PFSK-1 (cell line): ENCODE results near the gene IL18R1.

Source experiments
- FOXP2 ChIP-seq: optimal IDR thresholded peaks from 2 replicates; pipeline ENCODE3; 2011; ENCODE audit warnings: borderline replicate concordance, control low read depth, inconsistent platforms; ENCODE audit not compliant: insufficient read depth; ENCODE audit errors: extremely low read length, extremely low read depth
- POLR2AphosphoS5 ChIP-seq: IDR thresholded peaks from 2 replicates; pipeline ENCODE4 v1.6.1; 2012; ENCODE audit warnings: low read depth, mild to moderate bottlenecking, control low read depth, low read length, moderate library complexity
- SIN3A ChIP-seq: IDR thresholded peaks from 2 replicates; pipeline ENCODE4 v1.6.1; 2012; ENCODE audit warnings: mild to moderate bottlenecking, low read length, moderate library complexity, borderline replicate concordance; ENCODE audit not compliant: insufficient read depth
- TAF1 ChIP-seq: IDR thresholded peaks from 2 replicates; pipeline ENCODE4 v1.6.1; 2012; ENCODE audit warnings: low read length, control low read depth, borderline replicate concordance; ENCODE audit not compliant: insufficient read depth
- TF ChIP-seq, protein P1 (sequence below), 2 experiments: IDR thresholded peaks; 2 replicates each; pipeline versions ENCODE4 v1.6.1 to v1.8.0; 2011 to 2012; ENCODE audit warnings: low read depth in 2 of 2, low read length in 2 of 2, control low read depth in 1 of 2, inconsistent platforms in 1 of 2, mild to moderate bottlenecking in 1 of 2, moderate library complexity in 1 of 2; ENCODE audit not compliant: insufficient read depth in 1 of 2

DNA sequence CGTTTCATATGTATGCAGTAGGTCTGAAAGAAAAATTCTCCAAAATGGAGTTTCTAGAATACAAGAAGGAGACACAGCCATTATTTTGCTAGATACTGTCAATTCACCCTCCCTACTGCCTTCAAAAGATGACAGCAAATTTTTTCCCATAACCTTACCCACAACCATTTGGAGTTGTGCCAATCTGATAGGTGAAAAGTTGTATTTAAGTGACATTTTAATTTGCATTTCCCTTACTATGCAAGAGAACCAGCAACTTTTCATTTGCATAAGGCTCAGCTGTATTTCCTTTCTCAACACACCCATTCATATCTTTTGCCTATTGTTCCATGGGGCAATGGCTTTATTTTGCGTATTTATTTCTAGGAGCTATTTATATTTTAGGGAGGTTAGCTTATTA, 36.0 kb downstream of the IL18R1 start:
- no peak for TF ChIP-seq POLR2AphosphoS5
- no peak for TF ChIP-seq TAF1
- TF ChIP-seq SIN3A: no peak
- TF ChIP-seq, protein P1, sequence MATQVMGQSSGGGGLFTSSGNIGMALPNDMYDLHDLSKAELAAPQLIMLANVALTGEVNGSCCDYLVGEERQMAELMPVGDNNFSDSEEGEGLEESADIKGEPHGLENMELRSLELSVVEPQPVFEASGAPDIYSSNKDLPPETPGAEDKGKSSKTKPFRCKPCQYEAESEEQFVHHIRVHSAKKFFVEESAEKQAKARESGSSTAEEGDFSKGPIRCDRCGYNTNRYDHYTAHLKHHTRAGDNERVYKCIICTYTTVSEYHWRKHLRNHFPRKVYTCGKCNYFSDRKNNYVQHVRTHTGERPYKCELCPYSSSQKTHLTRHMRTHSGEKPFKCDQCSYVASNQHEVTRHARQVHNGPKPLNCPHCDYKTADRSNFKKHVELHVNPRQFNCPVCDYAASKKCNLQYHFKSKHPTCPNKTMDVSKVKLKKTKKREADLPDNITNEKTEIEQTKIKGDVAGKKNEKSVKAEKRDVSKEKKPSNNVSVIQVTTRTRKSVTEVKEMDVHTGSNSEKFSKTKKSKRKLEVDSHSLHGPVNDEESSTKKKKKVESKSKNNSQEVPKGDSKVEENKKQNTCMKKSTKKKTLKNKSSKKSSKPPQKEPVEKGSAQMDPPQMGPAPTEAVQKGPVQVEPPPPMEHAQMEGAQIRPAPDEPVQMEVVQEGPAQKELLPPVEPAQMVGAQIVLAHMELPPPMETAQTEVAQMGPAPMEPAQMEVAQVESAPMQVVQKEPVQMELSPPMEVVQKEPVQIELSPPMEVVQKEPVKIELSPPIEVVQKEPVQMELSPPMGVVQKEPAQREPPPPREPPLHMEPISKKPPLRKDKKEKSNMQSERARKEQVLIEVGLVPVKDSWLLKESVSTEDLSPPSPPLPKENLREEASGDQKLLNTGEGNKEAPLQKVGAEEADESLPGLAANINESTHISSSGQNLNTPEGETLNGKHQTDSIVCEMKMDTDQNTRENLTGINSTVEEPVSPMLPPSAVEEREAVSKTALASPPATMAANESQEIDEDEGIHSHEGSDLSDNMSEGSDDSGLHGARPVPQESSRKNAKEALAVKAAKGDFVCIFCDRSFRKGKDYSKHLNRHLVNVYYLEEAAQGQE (IDR thresholded peaks at IDR 0.05; ENCODE audit: insufficient read depth in 1 of 2, low read depth in 2 of 2, low read length in 2 of 2): no peak
- no peak for TF ChIP-seq FOXP2
